Caco-2 (cell line): ENCODE data around the gene RIN3. TPM values are rescaled to one million over a fixed set of nuclear protein-coding genes. Genes with fewer than 3 reads are reported as not detected.

ENCODE experiments used
- BruUV-seq: library from RNA; stranded (reverse); fragments of 400-500 nt; replicated peaks from 2 replicates; lab custom pipeline; 2021; lab: Mats Ljungman, UMichigan
- CTCF ChIA-PET: fragments of 300-600 bp; sonication (Branson Sonifier 250); formaldehyde crosslinking; loops from one replicate; lab custom pipeline; 2022; ENCODE audit warnings: antibody characterized with exemption; lab: Charles Lee
- POLR2A ChIA-PET: fragments of 300-600 bp; sonication (Branson Sonifier 250); formaldehyde crosslinking; loops from one replicate; lab custom pipeline; 2022; ENCODE audit warnings: antibody characterized with exemption; lab: Charles Lee
- DNase-seq, 2 experiments: peaks; one replicate each; pipeline versions ENCODE4 v3.0.0 to v3.0.0-alpha.2; 2020 to 2022
- H3K27me3 ChIP-seq: replicated peaks from 2 replicates; pipeline ENCODE4 v1.6.0; 2011; ENCODE audit warnings: low read length; ENCODE audit not compliant: control insufficient read depth, insufficient read depth
- H3K36me3 ChIP-seq: 2 replicates; pipeline ENCODE4 v1.5.1; 2011; ENCODE audit warnings: low read length; ENCODE audit not compliant: control insufficient read depth, insufficient read depth
- H3K4me1 ChIP-seq: fragments of 250-450 bp; sonication (Bioruptor Pico); 2 replicates; pipeline ENCODE4 v1.5.1; 2020; ENCODE audit warnings: mild to moderate bottlenecking
- H3K4me3 ChIP-seq: 2 replicates; pipeline ENCODE4 v1.5.1; 2011; ENCODE audit warnings: low read depth, mild to moderate bottlenecking, control low read depth, low read length
- H3K9me3 ChIP-seq: fragments of 250-450 bp; sonication (Bioruptor Pico); 2 replicates; pipeline ENCODE4 v1.5.1; 2020; ENCODE audit warnings: mild to moderate bottlenecking, moderate library complexity
- H3K27ac Mint-ChIP-seq: one replicate; pipeline ENCODE4 v1.8.0; 2022; ENCODE audit warnings: mixed read lengths; ENCODE audit not compliant: unreplicated experiment
- H3K27me3 Mint-ChIP-seq: one replicate; pipeline ENCODE4 v1.8.0; 2022; ENCODE audit warnings: mixed read lengths; ENCODE audit not compliant: insufficient read depth, unreplicated experiment
- H3K36me3 Mint-ChIP-seq: one replicate; pipeline ENCODE4 v1.8.0; 2022; ENCODE audit warnings: mild to moderate bottlenecking, mixed read lengths; ENCODE audit not compliant: insufficient read depth, unreplicated experiment
- H3K4me1 Mint-ChIP-seq: one replicate; pipeline ENCODE4 v1.8.0; 2022; ENCODE audit warnings: low read depth, mixed read lengths; ENCODE audit not compliant: unreplicated experiment
- H3K4me3 Mint-ChIP-seq: one replicate; pipeline ENCODE4 v1.8.0; 2022; ENCODE audit warnings: mild to moderate bottlenecking, moderate library complexity, mixed read lengths; ENCODE audit not compliant: unreplicated experiment
- H3K9me3 Mint-ChIP-seq: one replicate; pipeline ENCODE4 v1.8.0; 2022; ENCODE audit warnings: mixed read lengths; ENCODE audit not compliant: unreplicated experiment
- CTCF ChIP-seq, 2 experiments: fragments of 200-600 bp in 1 of 2; IDR thresholded peaks; 1 replicate in 1 of 2; 2 replicates in 1 of 2; pipeline versions ENCODE4 v1.5.1 to v1.8.0; 2011 to 2022; ENCODE audit warnings: antibody characterized with exemption in 1 of 2, control low read depth in 1 of 2, inconsistent platforms in 1 of 2, low read depth in 1 of 2, low read length in 1 of 2, mild to moderate bottlenecking in 1 of 2, moderate library complexity in 1 of 2; ENCODE audit not compliant: insufficient read depth in 1 of 2, severe bottlenecking in 1 of 2, unreplicated experiment in 1 of 2
- intact Hi-C: fragments of 100-400 bp; cut with micrococcal nuclease; formaldehyde crosslinking; loops from one replicate; pipeline ENCODE4 v1.10.0; 2022; ENCODE audit not compliant: unreplicated experiment
- total RNA-seq: library from RNA; stranded (reverse); gene quantifications from 2 replicates; pipeline ENCODE4 v1.2.3, GENCODE V29; 2022

RIN3 gene
- total RNA-seq, 1 experiment from 2014 or later = 20.7 TPM

- intact Hi-C loops = no loop called here
- POLR2A ChIA-PET = no interaction called here
- no peaks in the 10 kb centered on the region for H3K4me1 Mint-ChIP-seq
- no peaks in the 10 kb centered on the region for H3K9me3 Mint-ChIP-seq
- Histone ChIP-seq H3K27me3 (no peaks in the 10 kb centered on the region), H3K4me1 (no peaks in the 10 kb centered on the region), H3K36me3 (no peaks in the 10 kb centered on the region; the same call in 1 of the 2 replicates), H3K4me3 (no peak overlapping the region), H3K9me3 (no peaks in the 10 kb centered on the region)
- CTCF ChIA-PET = interaction anchor here (0.7 to 1.1 kb wide), 2 partner anchors 99 to 404 kb away, joined by 5 to 6 read pairs; no protein-coding TSS in a partner anchor
- H3K36me3 Mint-ChIP-seq = peaks cover 12% of the 10 kb centered on the region
- H3K4me3 Mint-ChIP-seq = no peak overlapping the region
- DNase-seq = no peak
- no TSS peak for BruUV-seq
- no peak overlapping the region for H3K27ac Mint-ChIP-seq
- no peaks in the 10 kb centered on the region for H3K27me3 Mint-ChIP-seq
- TF ChIP-seq CTCF (IDR thresholded peaks at IDR 0.05; ENCODE audit: insufficient read depth in 1 of 2, low read depth in 1 of 2, low read length in 1 of 2, severe bottlenecking in 1 of 2, unreplicated experiment in 1 of 2) = no peak
Observed at GRCh38 chr14:92687681-92688433, 174.3 kb downstream of the RIN3 start.

- H3K9me3 Mint-ChIP-seq = no peaks in the 10 kb centered on the region
- no peaks in the 10 kb centered on the region for H3K27me3 Mint-ChIP-seq
- intact Hi-C loops = no loop called here
- Histone ChIP-seq H3K4me1 (no peaks in the 10 kb centered on the region), H3K4me3 (no peak overlapping the region), H3K27me3 (no peaks in the 10 kb centered on the region), H3K9me3 (no peaks in the 10 kb centered on the region), H3K36me3 (no peaks in the 10 kb centered on the region; the same call in 1 of the 2 replicates)
- H3K4me1 Mint-ChIP-seq = no peaks in the 10 kb centered on the region
- H3K27ac Mint-ChIP-seq = no peak overlapping the region
- TF ChIP-seq CTCF (IDR thresholded peaks at IDR 0.05; ENCODE audit: insufficient read depth in 1 of 2, low read depth in 1 of 2, low read length in 1 of 2, severe bottlenecking in 1 of 2, unreplicated experiment in 1 of 2) = no peak
- no peak for DNase-seq
- H3K36me3 Mint-ChIP-seq = peaks cover 18% of the 10 kb centered on the region
- no peak overlapping the region for H3K4me3 Mint-ChIP-seq
- CTCF ChIA-PET = interaction anchor here (0.6 to 1.1 kb wide), 5 partner anchors 59 to 621 kb away, joined by 3 to 5 read pairs (median 3); no protein-coding TSS in a partner anchor
- BruUV-seq = TSS peak; percentile 61
- POLR2A ChIA-PET = no interaction called here
Observed at GRCh38 chr14:92688434-92689375, 175.1 kb downstream of the RIN3 start.
